CD14-positive monocyte (primary cell): ENCODE data around the gene KIF1A. TPM values are rescaled to one million over a fixed set of nuclear protein-coding genes. Genes with fewer than 3 reads are reported as not detected.

ENCODE experiments used
- DNase-seq, 3 donors: peaks; one replicate each; pipeline ENCODE4 v3.0.0-alpha.2; 2011 to 2022
- H2AFZ ChIP-seq: 2 replicates; pipeline ENCODE4 v1.6.0; 2012; ENCODE audit warnings: mild to moderate bottlenecking, low read depth, low read length, inconsistent platforms; ENCODE audit not compliant: insufficient read depth, poor library complexity, severe bottlenecking
- H3K27ac ChIP-seq, 2 donors: 1 replicate in 1 of 2; 2 replicates in 1 of 2; pipeline ENCODE4 v1.5.1; 2012 to 2013; ENCODE audit warnings: low read length in 2 of 2, control low read depth in 1 of 2, inconsistent platforms in 1 of 2, low read depth in 1 of 2, mild to moderate bottlenecking in 1 of 2
- H3K27me3 ChIP-seq, 2 donors: one replicate each; pipeline versions ENCODE4 v1.6.0 to v1.6.1; 2011 to 2013; ENCODE audit warnings: low read length in 2 of 2; ENCODE audit not compliant: control insufficient read depth in 2 of 2, insufficient read depth in 2 of 2
- H3K36me3 ChIP-seq, 2 donors: replicated peaks in 1 of 2; 1 replicate in 1 of 2; 2 replicates in 1 of 2; pipeline versions ENCODE4 v1.5.1 to v1.6.1; 2012 to 2013; ENCODE audit warnings: low read length in 2 of 2, control low read depth in 1 of 2, inconsistent platforms in 1 of 2, mild to moderate bottlenecking in 1 of 2; ENCODE audit not compliant: insufficient read depth in 2 of 2, control insufficient read depth in 1 of 2
- H3K4me1 ChIP-seq, 2 donors: 1 replicate in 1 of 2; 2 replicates in 1 of 2; pipeline versions ENCODE4 v1.5.1 to v1.6.1; 2012 to 2013; ENCODE audit warnings: low read length in 2 of 2, control low read depth in 1 of 2, inconsistent platforms in 1 of 2, mild to moderate bottlenecking in 1 of 2, moderate library complexity in 1 of 2; ENCODE audit not compliant: insufficient read depth in 2 of 2, control insufficient read depth in 1 of 2
- H3K4me2 ChIP-seq: replicated peaks from 2 replicates; pipeline ENCODE3; 2012; ENCODE audit warnings: low read length, moderate library complexity, mild to moderate bottlenecking; ENCODE audit not compliant: poor library complexity, severe bottlenecking; ENCODE audit errors: extremely low read depth
- H3K4me3 ChIP-seq, 3 experiments: fragments of 200-600 bp in 1 of 3; sonication (generic) in 1 of 3; replicated peaks in 1 of 3; 1 replicate in 2 of 3; 2 replicates in 1 of 3; pipeline ENCODE4 v1.5.1; 2011 to 2013; ENCODE audit warnings: low read length in 3 of 3, mild to moderate bottlenecking in 3 of 3, control low read depth in 2 of 3, low read depth in 2 of 3, inconsistent platforms in 1 of 3, moderate library complexity in 1 of 3
- H3K79me2 ChIP-seq: 2 replicates; pipeline ENCODE4 v1.6.0; 2012; ENCODE audit warnings: mild to moderate bottlenecking, control low read depth, inconsistent platforms, low read length, moderate library complexity; ENCODE audit not compliant: insufficient read depth
- H3K9ac ChIP-seq: 2 replicates; pipeline ENCODE4 v1.6.0; 2017; ENCODE audit warnings: low read length, mild to moderate bottlenecking; ENCODE audit not compliant: insufficient read depth, poor library complexity, severe bottlenecking
- H3K9me3 ChIP-seq, 2 donors: replicated peaks in 1 of 2; 1 replicate in 1 of 2; 2 replicates in 1 of 2; pipeline versions ENCODE4 v1.5.1 to v1.6.1; 2012 to 2013; ENCODE audit warnings: low read length in 2 of 2, control low read depth in 1 of 2; ENCODE audit not compliant: control insufficient read depth in 1 of 2, insufficient read depth in 1 of 2
- H4K20me1 ChIP-seq: 2 replicates; pipeline ENCODE4 v1.6.0; 2012; ENCODE audit warnings: mild to moderate bottlenecking, low read length, control low read depth, moderate library complexity; ENCODE audit not compliant: insufficient read depth
- H3K27ac Mint-ChIP-seq, 7 donors: one replicate each; pipeline ENCODE4 v1.8.0; 2020; ENCODE audit warnings: mild to moderate bottlenecking in 7 of 7, mixed read lengths in 7 of 7, moderate library complexity in 6 of 7, inconsistent platforms in 2 of 7
- H3K27me3 Mint-ChIP-seq, 3 donors: one replicate each; pipeline ENCODE4 v1.8.0; 2021 to 2022; ENCODE audit warnings: low read depth in 3 of 3, mild to moderate bottlenecking in 3 of 3, mixed read lengths in 3 of 3, moderate library complexity in 3 of 3, inconsistent platforms in 1 of 3
- H3K36me3 Mint-ChIP-seq, 2 donors: one replicate each; pipeline ENCODE4 v1.8.0; 2020; ENCODE audit warnings: mixed read lengths in 2 of 2, inconsistent platforms in 1 of 2, mild to moderate bottlenecking in 1 of 2
- H3K4me1 Mint-ChIP-seq: one replicate; pipeline ENCODE4 v1.8.0; 2020; ENCODE audit warnings: mild to moderate bottlenecking, mixed read lengths
- H3K4me3 Mint-ChIP-seq, 2 donors: one replicate each; pipeline ENCODE4 v1.8.0; 2020; ENCODE audit warnings: mild to moderate bottlenecking in 2 of 2, mixed read lengths in 2 of 2, moderate library complexity in 1 of 2
- H3K9me3 Mint-ChIP-seq, 7 donors: one replicate each; pipeline ENCODE4 v1.8.0; 2020 to 2022; ENCODE audit warnings: mixed read lengths in 7 of 7, mild to moderate bottlenecking in 6 of 7, moderate library complexity in 6 of 7, inconsistent platforms in 2 of 7
- WGBS: methylation state at CpG from one replicate; pipeline ENCODE4 v1.1.5; 2013; ENCODE audit warnings: missing lambda C conversion rate; ENCODE audit not compliant: insufficient coverage; 5-methylcytosine and 5-hydroxymethylcytosine counted together
- intact Hi-C, 2 donors: fragments of 100-400 bp; cut with micrococcal nuclease; formaldehyde crosslinking; loops; one replicate each; pipeline versions ENCODE4 v1.15.0 to v1.15.1; 2023
- polyA plus RNA-seq, 3 donors: library from polyadenylated mRNA; depleted of rRNA in 1 of 3; unstranded in 2 of 3; stranded (reverse) in 1 of 3; fragments of 300-500 nt in 2 of 3; fragments of >200 nt in 1 of 3; fragmentation: Illumina TruSeq in 2 of 3; gene quantifications; 1 replicate in 2 of 3; 2 replicates in 1 of 3; pipeline ENCODE4 v1.2.3, GENCODE V29; 2012 to 2021
- TF ChIP-seq, protein P1 (sequence below): fragments of 200-600 bp; IDR thresholded peaks from one replicate; pipeline ENCODE4 v1.8.0; 2022; ENCODE audit warnings: antibody characterized with exemption, mild to moderate bottlenecking

The KIF1A gene
- polyA plus RNA-seq, 3 donors: not detected

- Histone ChIP-seq H3K4me1 (no peaks in the 10 kb centered on the region), H3K27me3 (no peaks in the 10 kb centered on the region), H2AFZ (no peak overlapping the region), H3K27ac (peak overlapping the region in 1 of 2 donors; percentile 68), H3K9me3 (peaks cover 30 to 47% of the 10 kb centered on the region in 2 donors), H3K4me3 (no peak overlapping the region), H4K20me1 (no peaks in the 10 kb centered on the region), H3K79me2 (no peaks in the 10 kb centered on the region), H3K4me2 (no peak overlapping the region), H3K9ac (no peak overlapping the region), H3K36me3 (no peaks in the 10 kb centered on the region)
- TF ChIP-seq, protein P1, sequence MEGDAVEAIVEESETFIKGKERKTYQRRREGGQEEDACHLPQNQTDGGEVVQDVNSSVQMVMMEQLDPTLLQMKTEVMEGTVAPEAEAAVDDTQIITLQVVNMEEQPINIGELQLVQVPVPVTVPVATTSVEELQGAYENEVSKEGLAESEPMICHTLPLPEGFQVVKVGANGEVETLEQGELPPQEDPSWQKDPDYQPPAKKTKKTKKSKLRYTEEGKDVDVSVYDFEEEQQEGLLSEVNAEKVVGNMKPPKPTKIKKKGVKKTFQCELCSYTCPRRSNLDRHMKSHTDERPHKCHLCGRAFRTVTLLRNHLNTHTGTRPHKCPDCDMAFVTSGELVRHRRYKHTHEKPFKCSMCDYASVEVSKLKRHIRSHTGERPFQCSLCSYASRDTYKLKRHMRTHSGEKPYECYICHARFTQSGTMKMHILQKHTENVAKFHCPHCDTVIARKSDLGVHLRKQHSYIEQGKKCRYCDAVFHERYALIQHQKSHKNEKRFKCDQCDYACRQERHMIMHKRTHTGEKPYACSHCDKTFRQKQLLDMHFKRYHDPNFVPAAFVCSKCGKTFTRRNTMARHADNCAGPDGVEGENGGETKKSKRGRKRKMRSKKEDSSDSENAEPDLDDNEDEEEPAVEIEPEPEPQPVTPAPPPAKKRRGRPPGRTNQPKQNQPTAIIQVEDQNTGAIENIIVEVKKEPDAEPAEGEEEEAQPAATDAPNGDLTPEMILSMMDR: no peak
- H3K9me3 Mint-ChIP-seq: peaks cover 0 to 5% (median 0%) of the 10 kb centered on the region in 7 donors
- 86% methylated on average over 23 of the region's 26 CpGs for WGBS
- no peak overlapping the region for H3K27ac Mint-ChIP-seq
- peaks cover 0 to 3% (median 2%) of the 10 kb centered on the region in 3 donors for H3K27me3 Mint-ChIP-seq
- no peaks in the 10 kb centered on the region for H3K36me3 Mint-ChIP-seq
- no peak overlapping the region for H3K4me3 Mint-ChIP-seq
- intact Hi-C loops: no loop called here
- DNase-seq: no peak
- H3K4me1 Mint-ChIP-seq: no peaks in the 10 kb centered on the region
These were observed 41.6 kb downstream of the KIF1A start for GRCh38 chr2:240778426-240778825.

DNA sequence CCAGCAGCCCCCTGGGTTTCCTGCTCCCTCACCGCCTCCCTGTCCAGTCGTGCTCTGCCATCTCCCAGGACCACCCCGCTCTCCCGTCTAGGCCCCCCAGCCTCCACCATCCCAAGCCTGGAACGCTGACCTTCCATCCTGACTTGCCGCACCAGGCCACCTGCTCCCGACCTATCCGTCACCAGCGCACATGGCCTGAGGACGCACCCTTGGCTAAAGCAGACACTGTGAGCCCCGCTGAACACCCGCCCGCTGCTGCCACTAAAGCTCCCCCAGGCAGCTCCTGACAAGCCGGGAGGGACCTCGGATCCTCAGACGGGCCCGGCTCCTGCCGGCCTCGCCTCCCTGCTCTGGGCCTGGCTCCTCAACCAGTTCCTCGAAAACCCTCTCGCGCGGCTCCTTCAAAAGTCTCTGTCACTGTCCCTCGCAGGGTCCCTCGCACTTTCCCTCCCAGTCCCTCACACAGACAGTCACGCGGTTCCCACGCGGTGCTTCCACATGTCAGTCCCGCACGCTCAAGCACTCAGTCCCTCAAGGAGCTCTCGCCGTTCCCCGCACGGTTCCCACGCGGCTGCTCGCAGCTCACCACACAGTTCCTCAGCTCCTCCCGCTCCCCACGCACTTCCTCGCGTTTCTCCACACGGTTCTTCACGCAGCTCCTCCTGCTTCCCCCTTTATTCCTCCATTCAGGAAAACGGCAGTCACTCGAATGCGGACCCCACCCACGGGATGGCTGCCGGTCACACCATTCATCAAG, 42.4 kb downstream of the KIF1A start:
- Mint-ChIP-seq H3K4me1 (no peaks in the 10 kb centered on the region), H3K9me3 (peaks cover 0 to 5% (median 0%) of the 10 kb centered on the region in 7 donors), H3K27ac (no peak overlapping the region), H3K36me3 (no peaks in the 10 kb centered on the region), H3K27me3 (peaks cover 0 to 3% (median 2%) of the 10 kb centered on the region in 3 donors), H3K4me3 (no peak overlapping the region)
- no peak overlapping the region for H2AFZ ChIP-seq
- peaks cover 30 to 47% of the 10 kb centered on the region in 2 donors for H3K9me3 ChIP-seq
- H3K27ac ChIP-seq: no peak overlapping the region
- H3K4me3 ChIP-seq: no peak overlapping the region
- no peak overlapping the region for H3K9ac ChIP-seq
- TF ChIP-seq, protein P1: no peak
- WGBS: 90% methylated on average over 49 of the region's 49 CpGs
- H4K20me1 ChIP-seq: no peaks in the 10 kb centered on the region
- H3K4me1 ChIP-seq: no peaks in the 10 kb centered on the region
- DNase-seq: no peak
- H3K27me3 ChIP-seq: no peaks in the 10 kb centered on the region
- no peaks in the 10 kb centered on the region for H3K36me3 ChIP-seq
- no peak overlapping the region for H3K4me2 ChIP-seq
- H3K79me2 ChIP-seq: no peaks in the 10 kb centered on the region
- intact Hi-C loops: no loop called here
